ENCODE data around the gene SAA4.
A peak's percentile ranks its signal among the peaks of the same experiment; 100 is the strongest.
"Not testable (repeated sequence)": the region's sequence is repeated elsewhere in the genome, so short reads cannot be mapped to it uniquely, and the experiment has no call there.

SAA4 gene

GRCh38 chr11:18270102-18270501 lies 33.5 kb upstream of the SAA4 start:
- H3K4me3 ChIP-seq (ENCODE audit: low read depth, low read length) = no peak overlapping the region
- no peak for DNase-seq (ENCODE audit: low read depth)
- TF ChIP-seq CTCF (conservative IDR thresholded peaks at IDR 0.05; ENCODE audit: low read depth, low read length) = peak; percentile 3

GRCh38 chr11:18269252-18269651 lies 32.6 kb upstream of the SAA4 start:
- not testable (repeated sequence) for DNase-seq (ENCODE audit: low read depth); H3K4me3 ChIP-seq (ENCODE audit: low read depth, low read length)

GRCh38 chr11:18267335-18268133 lies 30.9 kb upstream of the SAA4 start:
- not testable (repeated sequence) for DNase-seq (ENCODE audit: low read depth); H3K4me3 ChIP-seq (ENCODE audit: low read depth, low read length)

GRCh38 chr11:18265949-18266348 lies 29.3 kb upstream of the SAA4 start, which contains the start of gene SAA1:
Gene SAA1 (plus strand): TSS chr11:18266264. CDS start chr11:18266888, 624 bp downstream.
- TF ChIP-seq CTCF (conservative IDR thresholded peaks at IDR 0.05; ENCODE audit: low read depth, low read length) = no peak
- no peak within 1 kb of the TSS for H3K4me3 ChIP-seq (ENCODE audit: low read depth, low read length)
- DNase-seq (ENCODE audit: low read depth) = peak; percentile 15

GRCh38 chr11:18264677-18265555 lies 28.3 kb upstream of the SAA4 start:
- H3K4me3 ChIP-seq (ENCODE audit: low read depth, low read length) = no peak overlapping the region
- no peak for DNase-seq (ENCODE audit: low read depth)
- no peak for TF ChIP-seq CTCF (conservative IDR thresholded peaks at IDR 0.05; ENCODE audit: low read depth, low read length)

DNA sequence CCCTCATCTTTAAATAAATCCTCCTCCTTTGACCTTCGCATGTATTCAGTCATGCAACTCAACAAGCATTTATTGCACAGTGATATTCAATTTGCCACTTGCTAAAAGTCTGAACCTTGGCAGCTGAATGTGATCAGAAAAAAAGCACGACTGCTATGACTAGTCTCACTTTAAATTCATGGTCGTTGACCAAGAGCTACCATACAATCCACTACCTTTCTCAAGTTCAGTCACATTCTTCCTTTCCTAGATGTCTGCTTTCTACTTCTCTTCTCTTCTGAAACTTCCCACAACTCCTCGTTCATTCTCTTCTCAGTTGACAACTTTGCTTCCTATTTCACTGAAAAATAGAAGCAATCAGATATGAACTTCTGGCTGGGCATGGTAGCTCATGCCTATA lies 27.4 kb upstream of the SAA4 start:
- no peak for TF ChIP-seq CTCF (conservative IDR thresholded peaks at IDR 0.05; ENCODE audit: low read depth, low read length)
- DNase-seq (ENCODE audit: low read depth) = no peak
- no peak overlapping the region for H3K4me3 ChIP-seq (ENCODE audit: low read depth, low read length)

DNA sequence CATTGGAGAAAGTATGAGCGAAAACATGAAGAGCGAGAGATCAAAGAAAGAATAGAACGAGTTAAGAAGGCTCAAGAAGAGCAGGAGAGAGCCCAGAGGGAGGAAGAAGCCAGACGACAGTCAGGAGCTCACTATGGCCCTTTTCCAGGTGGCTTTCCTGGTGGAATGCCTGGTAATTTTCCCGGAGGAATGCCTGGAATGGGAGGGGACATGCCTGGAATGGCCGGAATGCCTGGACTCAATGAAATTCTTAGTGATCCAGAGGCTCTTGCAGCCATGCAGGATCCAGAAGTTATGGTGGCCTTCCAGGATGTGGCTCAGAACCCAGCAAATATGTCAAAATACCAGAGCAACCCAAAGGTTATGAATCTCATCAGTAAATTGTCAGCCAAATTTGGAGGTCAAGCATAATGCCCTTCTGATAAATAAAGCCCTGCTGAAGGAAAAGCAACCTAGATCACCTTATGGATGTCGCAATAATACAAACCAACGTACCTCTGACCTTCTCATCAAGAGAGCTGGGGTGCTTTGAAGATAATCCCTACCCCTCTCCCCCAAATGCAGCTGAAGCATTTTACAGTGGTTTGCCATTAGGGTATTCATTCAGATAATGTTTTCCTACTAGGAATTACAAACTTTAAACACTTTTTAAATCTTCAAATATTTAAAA lies 26.2 kb upstream of the SAA4 start:
- DNase-seq (ENCODE audit: low read depth); H3K4me3 ChIP-seq (ENCODE audit: low read depth, low read length): not testable (repeated sequence)

- H3K4me3 ChIP-seq (ENCODE audit: low read depth, low read length) = no peak overlapping the region
- no peak for TF ChIP-seq CTCF (conservative IDR thresholded peaks at IDR 0.05; ENCODE audit: low read depth, low read length)
- DNase-seq (ENCODE audit: low read depth) = no peak
These were observed 25.1 kb upstream of the SAA4 start for GRCh38 chr11:18261721-18262120.

Data from choroid plexus epithelial cell (primary cell).